Sigmoid colon (tissue), 7 donors: ENCODE data around the gene SLC29A4. TPM values are rescaled to one million over a fixed set of nuclear protein-coding genes. Genes with fewer than 3 reads are reported as not detected.

Source experiments
- DNase-seq: peaks from one replicate; pipeline ENCODE4 v3.0.0-alpha.2; 2019
- H3K27ac ChIP-seq, 4 donors: fragments of 200-600 bp; sonication (generic); one replicate each; pipeline ENCODE4 v1.5.1; 2016 to 2019; ENCODE audit warnings: mild to moderate bottlenecking in 1 of 4
- H3K27me3 ChIP-seq, 3 donors: fragments of 200-600 bp; sonication (generic); one replicate each; pipeline ENCODE4 v1.5.1; 2019; ENCODE audit warnings: mild to moderate bottlenecking in 1 of 3
- H3K36me3 ChIP-seq, 4 donors: fragments of 200-600 bp; sonication (generic); one replicate each; pipeline ENCODE4 v1.5.1; 2016 to 2019
- H3K4me1 ChIP-seq, 4 donors: fragments of 200-600 bp; sonication (generic); one replicate each; pipeline ENCODE4 v1.5.1; 2017 to 2019
- H3K4me3 ChIP-seq, 4 donors: fragments of 200-600 bp; sonication (generic); one replicate each; pipeline ENCODE4 v1.5.1; 2017 to 2019; ENCODE audit warnings: mild to moderate bottlenecking in 2 of 4, moderate library complexity in 1 of 4
- H3K9me3 ChIP-seq, 4 donors: fragments of 200-600 bp in 3 of 4; sonication (generic) in 3 of 4; one replicate each; pipeline versions ENCODE4 v1.5.1 to v1.6.1; 2013 to 2019
- EP300 ChIP-seq, 4 donors: sonication (generic); formaldehyde crosslinking; IDR thresholded peaks; one replicate each; pipeline ENCODE4 v1.6.1; 2017; ENCODE audit warnings: antibody characterized with exemption in 4 of 4
- POLR2A ChIP-seq, 2 donors: fragments of 450-650 bp; IDR thresholded peaks; one replicate each; pipeline ENCODE4 v1.6.1; 2016; ENCODE audit warnings: antibody characterized with exemption in 2 of 2, mild to moderate bottlenecking in 2 of 2, moderate library complexity in 2 of 2
- POLR2AphosphoS5 ChIP-seq, 4 donors: sonication (generic); formaldehyde crosslinking; IDR thresholded peaks; one replicate each; pipeline ENCODE4 v1.6.1; 2017; ENCODE audit warnings: antibody characterized with exemption in 4 of 4
- WGBS, 2 donors: extraction: QIAGEN DNeasy Blood & Tissue Kit; methylation state at CpG; one replicate each; pipeline ENCODE4 v1.1.7; 2013; 5-methylcytosine and 5-hydroxymethylcytosine counted together
- intact Hi-C: fragments of 100-400 bp; cut with DNase I; formaldehyde crosslinking; loops from one replicate; pipeline ENCODE4 v1.15.1; 2023
- polyA plus RNA-seq, 3 donors: library from polyadenylated mRNA; stranded (reverse); fragments of 200-250 nt; gene quantifications; one replicate each; pipeline ENCODE4 v1.2.3, GENCODE V29; 2013
- total RNA-seq, 4 donors: library from RNA; depleted of rRNA; stranded (reverse); fragments of >200 nt; gene quantifications; one replicate each; pipeline ENCODE4 v1.1.0, GENCODE V29; 2016
- TF ChIP-seq, protein P1 (sequence below), 4 experiments: fragments of 450-650 bp in 3 of 4; fragments of 200-600 bp in 1 of 4; IDR thresholded peaks; one replicate each; pipeline ENCODE4 v1.5.1; 2016 to 2019; ENCODE audit warnings: antibody characterized with exemption in 4 of 4, mild to moderate bottlenecking in 3 of 4, moderate library complexity in 2 of 4
- donor health status: healthy with polysubstance abuse.
- donor health status: Bipolar disorder and iron deficiency.
- donor health status: healthy.

The SLC29A4 gene
- total and polyA plus RNA-seq, 7 donors: 0.33 to 5.6 (median 1.8) TPM

DNA sequence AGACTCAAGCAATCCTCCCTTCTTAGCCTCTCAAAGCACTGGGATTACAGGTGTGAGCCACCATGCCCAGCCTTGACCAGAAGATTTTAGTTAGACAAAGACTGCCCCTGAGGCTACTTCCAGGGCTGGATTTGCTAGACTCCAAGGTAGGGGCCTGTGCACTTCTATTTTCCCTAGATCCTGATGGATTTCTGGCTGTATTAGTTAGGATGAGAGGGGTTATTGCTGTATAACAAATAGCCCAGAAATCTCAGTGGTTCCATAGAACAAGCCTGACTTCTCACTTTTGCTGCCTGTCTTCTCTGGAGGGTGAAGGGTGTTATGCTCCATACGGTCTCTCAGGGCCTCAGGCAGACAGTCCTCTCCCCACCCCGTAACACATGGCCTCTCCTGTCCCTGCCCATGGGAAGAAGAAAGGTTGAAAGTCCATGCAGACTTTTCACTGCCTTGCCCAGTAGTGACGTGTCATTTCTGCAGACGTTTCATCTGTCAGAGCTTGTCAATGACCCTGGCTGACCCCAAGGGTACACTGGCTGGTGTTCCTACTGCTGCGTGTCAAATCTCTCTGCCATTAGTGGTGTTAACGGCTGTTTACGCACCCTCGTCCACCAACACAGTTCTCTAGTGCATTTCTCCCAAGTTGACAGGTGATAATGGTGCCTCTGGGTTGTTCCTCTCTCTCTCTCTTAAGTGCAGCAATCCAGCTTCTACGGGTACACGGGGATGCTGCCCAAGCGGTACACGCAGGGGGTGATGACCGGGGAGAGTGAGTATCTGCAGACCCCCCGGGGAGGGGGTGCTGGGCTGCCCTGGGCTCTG lies 11.6 kb downstream of the SLC29A4 start:
- H3K27ac ChIP-seq: no peak overlapping the region
- WGBS, 2 donors: 87 to 89% methylated on average over 14 of the region's 14 CpGs
- intact Hi-C loops: no loop called here
- no peak for DNase-seq
- H3K4me1 ChIP-seq: peaks cover 0 to 4% (median 0%) of the 10 kb centered on the region in 4 donors
- peaks cover 0 to 2% (median 0%) of the 10 kb centered on the region in 4 donors for H3K9me3 ChIP-seq
- no peak for TF ChIP-seq POLR2AphosphoS5 (IDR thresholded peaks at IDR 0.05)
- TF ChIP-seq, protein P1, sequence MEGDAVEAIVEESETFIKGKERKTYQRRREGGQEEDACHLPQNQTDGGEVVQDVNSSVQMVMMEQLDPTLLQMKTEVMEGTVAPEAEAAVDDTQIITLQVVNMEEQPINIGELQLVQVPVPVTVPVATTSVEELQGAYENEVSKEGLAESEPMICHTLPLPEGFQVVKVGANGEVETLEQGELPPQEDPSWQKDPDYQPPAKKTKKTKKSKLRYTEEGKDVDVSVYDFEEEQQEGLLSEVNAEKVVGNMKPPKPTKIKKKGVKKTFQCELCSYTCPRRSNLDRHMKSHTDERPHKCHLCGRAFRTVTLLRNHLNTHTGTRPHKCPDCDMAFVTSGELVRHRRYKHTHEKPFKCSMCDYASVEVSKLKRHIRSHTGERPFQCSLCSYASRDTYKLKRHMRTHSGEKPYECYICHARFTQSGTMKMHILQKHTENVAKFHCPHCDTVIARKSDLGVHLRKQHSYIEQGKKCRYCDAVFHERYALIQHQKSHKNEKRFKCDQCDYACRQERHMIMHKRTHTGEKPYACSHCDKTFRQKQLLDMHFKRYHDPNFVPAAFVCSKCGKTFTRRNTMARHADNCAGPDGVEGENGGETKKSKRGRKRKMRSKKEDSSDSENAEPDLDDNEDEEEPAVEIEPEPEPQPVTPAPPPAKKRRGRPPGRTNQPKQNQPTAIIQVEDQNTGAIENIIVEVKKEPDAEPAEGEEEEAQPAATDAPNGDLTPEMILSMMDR (IDR thresholded peaks at IDR 0.05): no peak
- TF ChIP-seq EP300 (IDR thresholded peaks at IDR 0.05): no peak
- no peak for TF ChIP-seq POLR2A (IDR thresholded peaks at IDR 0.05)
- no peak overlapping the region for H3K4me3 ChIP-seq
- no peaks in the 10 kb centered on the region for H3K36me3 ChIP-seq
- peaks cover 0 to 15% (median 8%) of the 10 kb centered on the region in 3 donors for H3K27me3 ChIP-seq

DNA sequence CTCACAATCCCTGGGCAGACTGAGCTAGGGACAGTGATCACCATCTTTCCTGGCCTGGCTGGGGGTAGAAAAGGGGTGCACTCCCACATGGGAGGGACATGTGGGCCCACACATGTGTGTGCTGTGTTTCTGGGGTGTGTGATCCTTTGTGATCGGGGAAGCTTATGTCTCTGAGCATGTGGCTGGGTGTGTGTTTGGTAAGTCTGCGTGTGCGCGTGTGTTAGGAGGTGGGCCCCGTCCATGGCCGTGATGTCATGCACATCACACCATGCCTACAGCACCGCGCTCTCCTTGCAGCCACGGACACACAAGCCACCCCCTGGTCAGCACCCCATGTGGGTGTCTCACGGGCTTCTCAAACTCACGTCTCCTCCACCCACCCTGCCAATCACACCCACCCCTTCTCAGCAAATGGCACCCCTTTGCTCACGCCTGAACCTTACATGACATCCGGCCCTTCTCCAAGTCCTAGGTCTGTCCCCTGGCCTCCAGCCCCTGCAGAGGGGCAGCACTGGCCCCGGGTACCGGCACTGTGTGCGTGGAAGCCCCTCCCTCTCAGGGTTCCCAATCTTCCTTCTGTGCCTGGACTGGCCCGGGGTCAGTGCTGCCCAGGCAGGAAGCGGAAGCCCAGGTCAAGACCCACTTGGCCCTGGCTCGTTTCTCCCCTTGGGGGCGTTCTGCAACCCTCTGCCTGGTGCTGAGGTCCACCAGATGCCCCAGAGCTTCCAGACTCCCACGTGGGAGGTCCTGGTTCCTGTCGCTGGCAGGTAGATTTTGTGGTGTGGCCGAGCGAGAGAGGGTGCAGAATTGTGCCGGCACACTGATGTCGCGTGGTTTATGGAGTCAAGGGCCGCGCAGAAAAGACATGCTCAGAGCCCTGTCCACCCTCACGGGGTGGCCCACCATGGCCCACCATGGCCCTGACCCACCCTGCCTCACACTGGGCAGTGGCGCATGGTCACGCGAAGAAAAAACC lies 12.6 kb downstream of the SLC29A4 start:
- Histone ChIP-seq H3K27me3 (peaks cover 0 to 15% (median 8%) of the 10 kb centered on the region in 3 donors), H3K4me3 (no peak overlapping the region), H3K36me3 (no peaks in the 10 kb centered on the region), H3K27ac (no peak overlapping the region), H3K9me3 (peaks cover 0 to 2% (median 0%) of the 10 kb centered on the region in 4 donors), H3K4me1 (peaks cover 0 to 4% (median 0%) of the 10 kb centered on the region in 4 donors)
- no peak for DNase-seq
- 85 to 90% methylated on average over 33 of the region's 33 CpGs for WGBS, 2 donors
- TF ChIP-seq POLR2AphosphoS5 (IDR thresholded peaks at IDR 0.05) (no peak), EP300 (IDR thresholded peaks at IDR 0.05) (no peak), POLR2A (IDR thresholded peaks at IDR 0.05) (no peak)
- TF ChIP-seq, protein P1 (IDR thresholded peaks at IDR 0.05): no peak
- intact Hi-C loops: no loop called here

DNA sequence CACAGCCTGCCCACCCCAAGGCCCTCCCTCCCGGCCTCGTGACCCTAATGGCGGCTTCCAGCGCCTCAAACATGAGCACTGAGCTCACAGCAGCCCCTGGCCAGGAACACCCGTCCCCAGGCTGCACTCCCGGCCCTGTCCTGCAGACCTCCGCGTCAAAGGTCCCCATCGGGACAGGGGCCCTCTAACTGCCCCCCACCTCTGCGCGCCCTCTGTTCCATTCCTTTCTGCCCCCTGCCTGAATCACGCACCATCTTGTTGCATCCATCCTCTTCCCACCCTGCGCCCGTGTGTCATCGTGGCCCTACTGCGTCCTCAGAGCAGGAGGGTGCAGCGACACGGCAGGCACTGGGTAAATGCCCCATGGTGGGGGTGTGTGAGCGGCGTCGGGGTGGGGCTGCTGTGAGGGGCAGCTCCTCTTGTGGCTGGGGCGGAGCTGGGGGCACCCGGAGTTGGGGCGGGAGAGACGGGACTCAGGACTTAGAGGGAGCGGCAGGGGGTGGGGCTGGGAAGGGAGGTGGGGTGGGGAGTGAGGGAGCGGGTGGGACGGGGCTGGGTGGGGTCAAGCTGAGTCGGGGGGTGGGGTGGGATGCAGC lies 13.4 kb downstream of the SLC29A4 start:
- peaks cover 0 to 4% (median 0%) of the 10 kb centered on the region in 4 donors for H3K4me1 ChIP-seq
- H3K27ac ChIP-seq: no peak overlapping the region
- H3K27me3 ChIP-seq: peaks cover 0 to 15% (median 8%) of the 10 kb centered on the region in 3 donors
- H3K9me3 ChIP-seq: peaks cover 0 to 2% (median 0%) of the 10 kb centered on the region in 4 donors
- no peak for DNase-seq
- WGBS, 2 donors: 46 to 77% methylated on average over 29 of the region's 29 CpGs
- H3K36me3 ChIP-seq: no peaks in the 10 kb centered on the region
- H3K4me3 ChIP-seq: no peak overlapping the region
- intact Hi-C loops: no loop called here
- TF ChIP-seq POLR2AphosphoS5 (IDR thresholded peaks at IDR 0.05) (no peak), POLR2A (IDR thresholded peaks at IDR 0.05) (no peak), EP300 (IDR thresholded peaks at IDR 0.05) (no peak)
- TF ChIP-seq, protein P1 (IDR thresholded peaks at IDR 0.05): no peak

DNA sequence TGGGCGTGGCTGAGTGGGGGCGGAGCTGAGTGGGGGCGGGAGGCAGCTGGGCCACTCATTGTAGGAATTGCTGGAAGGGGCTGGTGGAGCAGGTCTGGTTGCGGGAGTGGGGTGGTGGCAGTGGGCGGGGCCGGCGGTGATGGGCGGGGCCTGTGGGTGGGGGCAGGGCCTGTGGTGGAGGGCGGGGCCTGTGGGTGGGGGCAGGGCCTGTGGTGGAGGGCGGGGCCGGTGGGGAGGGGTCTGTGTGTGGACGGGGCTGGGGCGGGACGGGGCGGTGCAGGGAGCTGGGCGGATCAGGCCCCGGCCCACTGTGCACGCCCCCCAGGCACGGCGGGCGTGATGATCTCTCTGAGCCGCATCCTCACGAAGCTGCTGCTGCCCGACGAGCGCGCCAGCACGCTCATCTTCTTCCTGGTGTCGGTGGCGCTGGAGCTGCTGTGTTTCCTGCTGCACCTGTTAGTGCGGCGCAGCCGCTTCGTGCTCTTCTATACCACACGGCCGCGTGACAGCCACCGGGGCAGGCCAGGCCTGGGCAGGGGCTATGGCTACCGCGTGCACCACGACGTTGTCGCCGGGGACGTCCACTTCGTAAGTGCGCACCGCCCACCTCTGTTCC lies 14.0 kb downstream of the SLC29A4 start:
- peaks cover 0 to 15% (median 8%) of the 10 kb centered on the region in 3 donors for H3K27me3 ChIP-seq
- 31 to 76% methylated on average over 48 of the region's 48 CpGs for WGBS, 2 donors
- no peak overlapping the region for H3K4me3 ChIP-seq
- intact Hi-C loops: no loop called here
- DNase-seq: no peak
- TF ChIP-seq POLR2AphosphoS5 (IDR thresholded peaks at IDR 0.05) (no peak), EP300 (IDR thresholded peaks at IDR 0.05) (no peak), POLR2A (IDR thresholded peaks at IDR 0.05) (no peak)
- TF ChIP-seq, protein P1 (IDR thresholded peaks at IDR 0.05): no peak
- no peak overlapping the region for H3K27ac ChIP-seq
- H3K36me3 ChIP-seq: no peaks in the 10 kb centered on the region
- H3K4me1 ChIP-seq: peaks cover 0 to 4% (median 0%) of the 10 kb centered on the region in 4 donors
- H3K9me3 ChIP-seq: peaks cover 0 to 2% (median 0%) of the 10 kb centered on the region in 4 donors
